K562 (cell line): Measurements from ENCODE around the gene FAM234A. TPM values are rescaled to one million over a fixed set of nuclear protein-coding genes. Genes with fewer than 3 reads are reported as not detected.

ENCODE experiments used
- ASH1L ChIP-seq: fragments of 450-650 bp; IDR thresholded peaks from 2 replicates; pipeline ENCODE4 v1.6.1; 2018; ENCODE audit warnings: borderline replicate concordance, mild to moderate bottlenecking, low read depth; ENCODE audit not compliant: partially characterized antibody
- C11orf30 ChIP-seq: fragments of 450-650 bp; IDR thresholded peaks from 2 replicates; pipeline ENCODE4 v1.6.1; 2016; ENCODE audit warnings: low read depth, mild to moderate bottlenecking
- EHMT2 ChIP-seq: fragments of 450-650 bp; IDR thresholded peaks from 2 replicates; pipeline ENCODE4 v1.6.1; 2018; ENCODE audit warnings: antibody characterized with exemption
- FOS ChIP-seq: IDR thresholded peaks from 3 replicates; pipeline ENCODE4 v1.6.1; 2011; ENCODE audit not compliant: insufficient read length; ENCODE audit errors: extremely low read depth
- KLF6 ChIP-seq: fragments of 250-450 bp; sonication (Bioruptor Pico); IDR thresholded peaks from 2 replicates; pipeline ENCODE4 v1.4.0; 2020; ENCODE audit warnings: mild to moderate bottlenecking, moderate library complexity, borderline replicate concordance
- L3MBTL2 ChIP-seq: fragments of 450-650 bp; IDR thresholded peaks from 2 replicates; pipeline ENCODE4 v1.6.1; 2016; ENCODE audit warnings: mild to moderate bottlenecking, moderate library complexity
- LCOR ChIP-seq: sonication (generic); formaldehyde crosslinking; IDR thresholded peaks from 2 replicates; pipeline ENCODE4 v1.8.0; 2022; ENCODE audit warnings: mild to moderate bottlenecking, missing genetic modification reagents
- MXI1 ChIP-seq: IDR thresholded peaks from 2 replicates; pipeline ENCODE4 v1.6.1; 2011; ENCODE audit warnings: low read depth, mild to moderate bottlenecking, improper control_type of control experiment, low read length
- OTX1 ChIP-seq: fragments of 450-650 bp; formaldehyde crosslinking; IDR thresholded peaks from 2 replicates; pipeline ENCODE4 v1.4.0; 2022; ENCODE audit warnings: mild to moderate bottlenecking
- PPARD ChIP-seq: fragments of 250-450 bp; sonication (Bioruptor Pico); IDR thresholded peaks from 2 replicates; pipeline ENCODE4 v1.8.0; 2022; ENCODE audit warnings: inconsistent platforms, mild to moderate bottlenecking, moderate library complexity
- SIN3A ChIP-seq, 2 experiments: fragments of 150-350 bp in 1 of 2; IDR thresholded peaks; 2 replicates each; pipeline ENCODE4 v1.6.1; 2011 to 2016; ENCODE audit warnings: borderline replicate concordance in 2 of 2, low read depth in 2 of 2, low read length in 2 of 2, mild to moderate bottlenecking in 2 of 2, moderate library complexity in 2 of 2; ENCODE audit not compliant: control insufficient read depth in 1 of 2
- SMARCA5 ChIP-seq: fragments of 450-650 bp; IDR thresholded peaks from 2 replicates; pipeline ENCODE4 v1.6.1; 2016
- SMC3 ChIP-seq: conservative IDR thresholded peaks from 2 replicates; pipeline ENCODE4 v1.6.1; 2011; ENCODE audit warnings: low read depth, low read length, improper control_type of control experiment; ENCODE audit not compliant: insufficient read depth
- TRIM28 ChIP-seq: fragments of 450-650 bp; IDR thresholded peaks from 2 replicates; pipeline ENCODE4 v1.6.1; 2017
- ZC3H4 ChIP-seq: sonication (generic); formaldehyde crosslinking; IDR thresholded peaks from 2 replicates; pipeline ENCODE4 v1.9.0; 2021; ENCODE audit warnings: missing genetic modification reagents, borderline replicate concordance
- polyA plus RNA-seq, 8 experiments: library from polyadenylated mRNA; depleted of rRNA in 4 of 8; stranded (reverse) in 5 of 8; unstranded in 3 of 8; fragments of >200 nt; fragmentation: Nextera tagmentation in 2 of 8; fragmentation: Illumina TruSeq in 1 of 8; extraction: Ambion mirVana in 2 of 8; extraction: Trizol in 1 of 8; gene quantifications; 2 replicates each; pipeline versions ENCODE4 v1.2.1 to v1.2.3, GENCODE V29; 2011 to 2014; ENCODE audit warnings: inconsistent platforms in 1 of 8, missing spikeins in 1 of 8
- total RNA-seq, 7 experiments: library from RNA; depleted of rRNA in 6 of 7; stranded (reverse); fragments of >200 nt in 6 of 7; fragmentation: Illumina TruSeq in 2 of 7; extraction: Trizol in 2 of 7; gene quantifications; 2 replicates each; pipeline versions ENCODE4 v1.2.1 to v1.2.3, GENCODE V29; 2011 to 2021; ENCODE audit warnings: low replicate concordance in 1 of 7
- TF ChIP-seq, protein P1 (sequence below): fragments of 250-450 bp; sonication (Bioruptor Pico); IDR thresholded peaks from 2 replicates; pipeline ENCODE4 v1.5.0; 2021
- TF ChIP-seq, protein P2 (sequence below): sonication (generic); formaldehyde crosslinking; IDR thresholded peaks from 2 replicates; pipeline ENCODE4 v1.8.1; 2023; ENCODE audit warnings: mild to moderate bottlenecking, missing genetic modification reagents, moderate library complexity
- TF ChIP-seq, protein P3 (sequence below): fragments of 250-450 bp; sonication (Bioruptor Pico); IDR thresholded peaks from 2 replicates; pipeline ENCODE4 v1.8.0; 2021; ENCODE audit warnings: moderate library complexity, mild to moderate bottlenecking, inconsistent platforms
- TF ChIP-seq, protein P4 (sequence below), 2 experiments: IDR thresholded peaks; 2 replicates each; pipeline ENCODE4 v1.6.1; 2012; ENCODE audit warnings: improper control_type of control experiment in 2 of 2, low read depth in 2 of 2, low read length in 2 of 2, borderline replicate concordance in 1 of 2
- TF ChIP-seq, protein P5 (sequence below): fragments of 450-650 bp; IDR thresholded peaks from 2 replicates; pipeline ENCODE4 v1.6.1; 2016

FAM234A gene
- total and polyA plus RNA-seq, 9 of the 15 experiments (the other 6 are each of a cell fraction or from before 2014, with no cell fraction given): 1.0 to 47.9 (median 15.0) TPM

DNA sequence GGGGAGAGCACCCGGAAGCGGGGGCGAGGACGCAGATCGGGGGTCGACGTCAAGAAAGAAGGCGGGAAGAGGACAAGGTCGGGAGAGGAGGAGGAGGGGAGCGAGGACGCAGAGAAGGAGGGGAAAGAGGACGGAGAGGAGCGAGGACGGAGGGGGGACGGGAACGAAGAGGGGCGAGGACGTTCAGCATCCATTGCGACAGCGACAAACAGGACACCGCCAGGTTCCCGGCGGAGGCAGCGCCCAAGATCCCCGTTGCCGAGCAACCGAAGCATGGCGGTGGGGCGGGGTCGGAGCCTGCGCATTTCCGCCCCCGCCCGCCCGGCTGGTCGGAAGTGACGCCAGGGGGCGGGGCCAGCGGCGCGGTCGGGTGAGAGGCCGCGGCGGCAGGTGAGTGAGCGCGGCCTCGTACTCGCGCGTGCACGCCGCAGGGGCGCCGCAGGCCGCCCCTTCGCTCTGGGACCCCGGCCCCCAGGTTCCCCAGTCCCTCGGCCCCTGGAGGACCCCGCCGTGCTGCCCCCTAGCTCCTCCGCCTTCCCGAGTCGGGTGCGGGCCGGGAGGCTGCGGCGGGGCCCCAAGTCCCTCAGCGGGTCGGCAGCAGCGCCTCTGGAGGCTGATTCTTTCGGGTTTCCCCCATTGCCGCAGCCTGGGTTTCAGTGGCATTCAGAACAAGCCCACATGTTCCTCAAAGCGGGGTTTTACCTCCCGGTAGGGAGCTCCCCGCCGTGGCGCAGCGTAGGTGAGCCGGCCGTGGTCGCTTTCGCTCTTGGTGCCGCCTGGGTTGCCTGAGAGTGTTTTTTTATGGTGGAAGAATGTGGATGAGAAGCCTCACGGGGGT is at the start of gene FAM234A (continued):
- TF ChIP-seq, protein P1, sequence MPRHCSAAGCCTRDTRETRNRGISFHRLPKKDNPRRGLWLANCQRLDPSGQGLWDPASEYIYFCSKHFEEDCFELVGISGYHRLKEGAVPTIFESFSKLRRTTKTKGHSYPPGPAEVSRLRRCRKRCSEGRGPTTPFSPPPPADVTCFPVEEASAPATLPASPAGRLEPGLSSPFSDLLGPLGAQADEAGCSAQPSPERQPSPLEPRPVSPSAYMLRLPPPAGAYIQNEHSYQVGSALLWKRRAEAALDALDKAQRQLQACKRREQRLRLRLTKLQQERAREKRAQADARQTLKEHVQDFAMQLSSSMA (CRISPR knock-in tag): no peak
- TF ChIP-seq, protein P2, sequence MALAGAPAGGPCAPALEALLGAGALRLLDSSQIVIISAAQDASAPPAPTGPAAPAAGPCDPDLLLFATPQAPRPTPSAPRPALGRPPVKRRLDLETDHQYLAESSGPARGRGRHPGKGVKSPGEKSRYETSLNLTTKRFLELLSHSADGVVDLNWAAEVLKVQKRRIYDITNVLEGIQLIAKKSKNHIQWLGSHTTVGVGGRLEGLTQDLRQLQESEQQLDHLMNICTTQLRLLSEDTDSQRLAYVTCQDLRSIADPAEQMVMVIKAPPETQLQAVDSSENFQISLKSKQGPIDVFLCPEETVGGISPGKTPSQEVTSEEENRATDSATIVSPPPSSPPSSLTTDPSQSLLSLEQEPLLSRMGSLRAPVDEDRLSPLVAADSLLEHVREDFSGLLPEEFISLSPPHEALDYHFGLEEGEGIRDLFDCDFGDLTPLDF (CRISPR knock-in tag): no peak
- TF ChIP-seq PPARD (CRISPR knock-in tag): no peak
- peak; percentile 21 to 81; a peak in 3 of 4 replicates for TF ChIP-seq SIN3A (IDR thresholded peaks at IDR 0.05; ENCODE audit: borderline replicate concordance in 2 of 2, control insufficient read depth in 1 of 2, low read depth in 2 of 2, low read length in 2 of 2)
- no peak for TF ChIP-seq LCOR (CRISPR knock-in tag)
- peak; percentile 17; the same call in 1 of the 2 replicates for TF ChIP-seq OTX1 (CRISPR knock-in tag)
- TF ChIP-seq EHMT2: peak; percentile 11; the same call in 1 of the 2 replicates
- TF ChIP-seq, protein P3, sequence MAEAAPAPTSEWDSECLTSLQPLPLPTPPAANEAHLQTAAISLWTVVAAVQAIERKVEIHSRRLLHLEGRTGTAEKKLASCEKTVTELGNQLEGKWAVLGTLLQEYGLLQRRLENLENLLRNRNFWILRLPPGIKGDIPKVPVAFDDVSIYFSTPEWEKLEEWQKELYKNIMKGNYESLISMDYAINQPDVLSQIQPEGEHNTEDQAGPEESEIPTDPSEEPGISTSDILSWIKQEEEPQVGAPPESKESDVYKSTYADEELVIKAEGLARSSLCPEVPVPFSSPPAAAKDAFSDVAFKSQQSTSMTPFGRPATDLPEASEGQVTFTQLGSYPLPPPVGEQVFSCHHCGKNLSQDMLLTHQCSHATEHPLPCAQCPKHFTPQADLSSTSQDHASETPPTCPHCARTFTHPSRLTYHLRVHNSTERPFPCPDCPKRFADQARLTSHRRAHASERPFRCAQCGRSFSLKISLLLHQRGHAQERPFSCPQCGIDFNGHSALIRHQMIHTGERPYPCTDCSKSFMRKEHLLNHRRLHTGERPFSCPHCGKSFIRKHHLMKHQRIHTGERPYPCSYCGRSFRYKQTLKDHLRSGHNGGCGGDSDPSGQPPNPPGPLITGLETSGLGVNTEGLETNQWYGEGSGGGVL: no peak
- TF ChIP-seq ZC3H4 (CRISPR knock-in tag): peak; percentile 96
- peak; percentile 42; the same call in 1 of the 2 replicates for TF ChIP-seq TRIM28
- TF ChIP-seq ASH1L: peak; percentile 69
- TF ChIP-seq L3MBTL2: peak; percentile 85
- TF ChIP-seq, protein P4, sequence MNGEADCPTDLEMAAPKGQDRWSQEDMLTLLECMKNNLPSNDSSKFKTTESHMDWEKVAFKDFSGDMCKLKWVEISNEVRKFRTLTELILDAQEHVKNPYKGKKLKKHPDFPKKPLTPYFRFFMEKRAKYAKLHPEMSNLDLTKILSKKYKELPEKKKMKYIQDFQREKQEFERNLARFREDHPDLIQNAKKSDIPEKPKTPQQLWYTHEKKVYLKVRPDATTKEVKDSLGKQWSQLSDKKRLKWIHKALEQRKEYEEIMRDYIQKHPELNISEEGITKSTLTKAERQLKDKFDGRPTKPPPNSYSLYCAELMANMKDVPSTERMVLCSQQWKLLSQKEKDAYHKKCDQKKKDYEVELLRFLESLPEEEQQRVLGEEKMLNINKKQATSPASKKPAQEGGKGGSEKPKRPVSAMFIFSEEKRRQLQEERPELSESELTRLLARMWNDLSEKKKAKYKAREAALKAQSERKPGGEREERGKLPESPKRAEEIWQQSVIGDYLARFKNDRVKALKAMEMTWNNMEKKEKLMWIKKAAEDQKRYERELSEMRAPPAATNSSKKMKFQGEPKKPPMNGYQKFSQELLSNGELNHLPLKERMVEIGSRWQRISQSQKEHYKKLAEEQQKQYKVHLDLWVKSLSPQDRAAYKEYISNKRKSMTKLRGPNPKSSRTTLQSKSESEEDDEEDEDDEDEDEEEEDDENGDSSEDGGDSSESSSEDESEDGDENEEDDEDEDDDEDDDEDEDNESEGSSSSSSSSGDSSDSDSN (IDR thresholded peaks at IDR 0.05; ENCODE audit: borderline replicate concordance in 1 of 2, low read depth in 2 of 2, low read length in 2 of 2): peak; percentile 45 to 76; a peak in 1 of 4 replicates
- TF ChIP-seq, protein P5, sequence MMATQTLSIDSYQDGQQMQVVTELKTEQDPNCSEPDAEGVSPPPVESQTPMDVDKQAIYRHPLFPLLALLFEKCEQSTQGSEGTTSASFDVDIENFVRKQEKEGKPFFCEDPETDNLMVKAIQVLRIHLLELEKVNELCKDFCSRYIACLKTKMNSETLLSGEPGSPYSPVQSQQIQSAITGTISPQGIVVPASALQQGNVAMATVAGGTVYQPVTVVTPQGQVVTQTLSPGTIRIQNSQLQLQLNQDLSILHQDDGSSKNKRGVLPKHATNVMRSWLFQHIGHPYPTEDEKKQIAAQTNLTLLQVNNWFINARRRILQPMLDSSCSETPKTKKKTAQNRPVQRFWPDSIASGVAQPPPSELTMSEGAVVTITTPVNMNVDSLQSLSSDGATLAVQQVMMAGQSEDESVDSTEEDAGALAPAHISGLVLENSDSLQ: 0 out of 2 replicates have a peak, but pooled peaks have one; percentile 26
- TF ChIP-seq MXI1: peak; percentile 71; the same call in 1 of the 2 replicates
- 0 out of 2 replicates have a peak, but pooled peaks have one; percentile 18 for TF ChIP-seq SMC3
- no peak for TF ChIP-seq KLF6
- no peak for TF ChIP-seq FOS
- peak; percentile 27; the same call in 1 of the 2 replicates for TF ChIP-seq C11orf30
- peak; percentile 44; the same call in 1 of the 2 replicates for TF ChIP-seq SMARCA5
